GM12891 (cell line): ENCODE results near the gene MICU1.

Experiments
- DNase-seq: peaks from one replicate; pipeline ENCODE4 v3.0.0; 2011; ENCODE audit warnings: low spot score; ENCODE audit not compliant: insufficient read length
- FAIRE-seq: peaks from 2 replicates; lab custom pipeline; 2011; peaks lifted over from hg19 to GRCh38; lab: Jason Lieb, UNC
- PAX5 ChIP-seq: IDR thresholded peaks from 2 replicates; pipeline ENCODE4 v1.6.1; 2011; ENCODE audit warnings: low read length, moderate library complexity, mild to moderate bottlenecking; ENCODE audit not compliant: insufficient read depth, severe bottlenecking
- POLR2A ChIP-seq: IDR thresholded peaks from 2 replicates; pipeline ENCODE4 v1.6.1; 2011; ENCODE audit warnings: low read depth, low read length, control low read depth
- POLR2AphosphoS5 ChIP-seq: IDR thresholded peaks from 2 replicates; pipeline ENCODE4 v1.6.1; 2011; ENCODE audit warnings: low read depth, low read length, control low read depth
- POU2F2 ChIP-seq: IDR thresholded peaks from 2 replicates; pipeline ENCODE4 v1.6.1; 2011; ENCODE audit warnings: low read depth, mild to moderate bottlenecking, control low read depth, low read length, moderate library complexity
- SPI1 ChIP-seq: IDR thresholded peaks from 2 replicates; pipeline ENCODE4 v1.6.1; 2011; ENCODE audit warnings: low read depth, low read length, control low read depth
- TAF1 ChIP-seq: IDR thresholded peaks from 2 replicates; pipeline ENCODE4 v1.6.1; 2011; ENCODE audit warnings: low read depth, low read length, control low read depth

MICU1 gene

GRCh38 chr10:72426986-72427385, 198.9 kb downstream of the MICU1 start:
- no peak for FAIRE-seq
- DNase-seq, result no peak
- TF ChIP-seq POLR2A, result no peak
- no peak for TF ChIP-seq PAX5

GRCh38 chr10:72425133-72425532, 200.7 kb downstream of the MICU1 start:
- no peak for DNase-seq
- TF ChIP-seq POU2F2 (no peak), POLR2A (no peak), TAF1 (no peak), SPI1 (no peak), POLR2AphosphoS5 (no peak), PAX5 (no peak)
- no peak for FAIRE-seq

GRCh38 chr10:72424561-72424960, 201.3 kb downstream of the MICU1 start:
- TF ChIP-seq POLR2A (no peak), PAX5 (no peak), SPI1 (no peak), TAF1 (no peak), POLR2AphosphoS5 (no peak), POU2F2 (no peak)
- no peak for FAIRE-seq
- no peak for DNase-seq

GRCh38 chr10:72423426-72423825, 202.5 kb downstream of the MICU1 start:
- DNase-seq, result no peak
- TF ChIP-seq TAF1, result no peak
- no peak for TF ChIP-seq POU2F2
- no peak for TF ChIP-seq SPI1
- no peak for TF ChIP-seq PAX5
- no peak for TF ChIP-seq POLR2AphosphoS5
- no peak for TF ChIP-seq POLR2A
- FAIRE-seq, result no peak

GRCh38 chr10:72421885-72422540, 203.9 kb downstream of the MICU1 start:
- FAIRE-seq (no peak), DNase-seq (no peak)
- TF ChIP-seq PAX5, result no peak
- no peak for TF ChIP-seq TAF1
- no peak for TF ChIP-seq POLR2AphosphoS5
- TF ChIP-seq POU2F2, result no peak
- TF ChIP-seq SPI1, result no peak
- TF ChIP-seq POLR2A, result no peak

- FAIRE-seq, result no peak
- TF ChIP-seq POLR2A (no peak), TAF1 (no peak), SPI1 (no peak), POU2F2 (no peak), POLR2AphosphoS5 (no peak), PAX5 (no peak)
- no peak for DNase-seq
These were observed 206.6 kb downstream of the MICU1 start for GRCh38 chr10:72419241-72419640.

- FAIRE-seq (no peak), DNase-seq (no peak)
- TF ChIP-seq PAX5 (no peak), SPI1 (no peak), POU2F2 (no peak), POLR2A (no peak), POLR2AphosphoS5 (no peak), TAF1 (no peak)
These were observed 207.2 kb downstream of the MICU1 start for GRCh38 chr10:72418679-72419078.

- FAIRE-seq (no peak), DNase-seq (no peak)
- TF ChIP-seq TAF1, result no peak
- TF ChIP-seq POLR2AphosphoS5, result no peak
- TF ChIP-seq POLR2A, result no peak
- TF ChIP-seq POU2F2, result no peak
- TF ChIP-seq SPI1, result no peak
- TF ChIP-seq PAX5, result no peak
These were observed 207.9 kb downstream of the MICU1 start for GRCh38 chr10:72417971-72418370.

- no peak for FAIRE-seq
- TF ChIP-seq PAX5 (no peak), TAF1 (no peak), POLR2AphosphoS5 (no peak), POLR2A (no peak), POU2F2 (no peak), SPI1 (no peak)
- DNase-seq, result no peak
These were observed 209.2 kb downstream of the MICU1 start for GRCh38 chr10:72416661-72417060.

- DNase-seq, result no peak
- FAIRE-seq, result no peak
- TF ChIP-seq POLR2A (no peak), SPI1 (no peak), POU2F2 (no peak), POLR2AphosphoS5 (no peak), PAX5 (no peak), TAF1 (no peak)
These were observed 211.2 kb downstream of the MICU1 start for GRCh38 chr10:72414642-72415041.
